GM21390 (cell line): Measurements from ENCODE around the gene CPED1.
"Not testable (repeated sequence)": the region's sequence is repeated elsewhere in the genome, so short reads cannot be mapped to it uniquely, and the experiment has no call there.

Experiments used
- ATAC-seq: cut with Tn5 transposase; IDR thresholded peaks from one replicate; pipeline ENCODE4 v1.9.1; 2021; ENCODE audit not compliant: unreplicated experiment

Gene CPED1

GRCh38 chr7:121178452-121178851 is 189.9 kb downstream of the CPED1 start:
- ATAC-seq = no peak

GRCh38 chr7:121178869-121179497 is 190.5 kb downstream of the CPED1 start:
- ATAC-seq = no peak

- ATAC-seq = peak; percentile 95
Measured at GRCh38 chr7:121180436-121181063, 192.0 kb downstream of the CPED1 start.

- ATAC-seq = no peak
Measured at GRCh38 chr7:121181357-121181756, 192.8 kb downstream of the CPED1 start.

- ATAC-seq = no peak
Measured at GRCh38 chr7:121182281-121182680, 193.8 kb downstream of the CPED1 start.

GRCh38 chr7:121182902-121183301 is 194.4 kb downstream of the CPED1 start:
- no peak for ATAC-seq

- not testable (repeated sequence) for ATAC-seq
Measured at GRCh38 chr7:121183883-121184282, 195.4 kb downstream of the CPED1 start.

- peak; percentile 41 for ATAC-seq
Measured at GRCh38 chr7:121186746-121187145, 198.2 kb downstream of the CPED1 start.

- peak; percentile 95 for ATAC-seq
Measured at GRCh38 chr7:121187222-121187621, 198.7 kb downstream of the CPED1 start.

- no peak for ATAC-seq
Measured at GRCh38 chr7:121187676-121188075, 199.2 kb downstream of the CPED1 start.

GRCh38 chr7:121192834-121193233 is 204.3 kb downstream of the CPED1 start:
- ATAC-seq = no peak

- no peak for ATAC-seq
Measured at GRCh38 chr7:121195010-121195409, 206.5 kb downstream of the CPED1 start.

GRCh38 chr7:121195874-121196273 is 207.4 kb downstream of the CPED1 start:
- no peak for ATAC-seq

GRCh38 chr7:121196286-121196685 is 207.8 kb downstream of the CPED1 start:
- no peak for ATAC-seq

GRCh38 chr7:121197455-121197854 is 208.9 kb downstream of the CPED1 start:
- no peak for ATAC-seq

GRCh38 chr7:121198502-121198901 is 210.0 kb downstream of the CPED1 start:
- no peak for ATAC-seq

- ATAC-seq = no peak
Measured at GRCh38 chr7:121202125-121202524, 213.6 kb downstream of the CPED1 start.

- no peak for ATAC-seq
Measured at GRCh38 chr7:121202834-121203233, 214.3 kb downstream of the CPED1 start.

- ATAC-seq = no peak
Measured at GRCh38 chr7:121204537-121204936, 216.0 kb downstream of the CPED1 start.

- no peak for ATAC-seq
Measured at GRCh38 chr7:121205777-121206176, 217.3 kb downstream of the CPED1 start.

GRCh38 chr7:121211253-121211652 is 222.7 kb downstream of the CPED1 start:
- no peak for ATAC-seq

- no peak for ATAC-seq
Measured at GRCh38 chr7:121212036-121212435, 223.5 kb downstream of the CPED1 start.

- no peak for ATAC-seq
Measured at GRCh38 chr7:121214657-121215056, 226.1 kb downstream of the CPED1 start.
